GM18951 (cell line): ENCODE results near the gene CRKL.
"Not testable (repeated sequence)": the region's sequence is repeated elsewhere in the genome, so short reads cannot be mapped to it uniquely, and the experiment has no call there.

Experiments used
- POLR2A ChIP-seq: IDR thresholded peaks from 4 replicates; pipeline ENCODE4 v1.6.1; 2011; ENCODE audit warnings: mild to moderate bottlenecking; ENCODE audit not compliant: insufficient read length, insufficient read depth; ENCODE audit errors: extremely low read depth
- in situ Hi-C: fragments of 300-500 bp; cut with MboI; formaldehyde crosslinking; loops from one replicate; pipeline ENCODE4 v1.12.0; 2022; ENCODE audit warnings: low sequenced_read_pairs, mixed read lengths, inconsistent platforms; ENCODE audit not compliant: unreplicated experiment

CRKL gene

DNA sequence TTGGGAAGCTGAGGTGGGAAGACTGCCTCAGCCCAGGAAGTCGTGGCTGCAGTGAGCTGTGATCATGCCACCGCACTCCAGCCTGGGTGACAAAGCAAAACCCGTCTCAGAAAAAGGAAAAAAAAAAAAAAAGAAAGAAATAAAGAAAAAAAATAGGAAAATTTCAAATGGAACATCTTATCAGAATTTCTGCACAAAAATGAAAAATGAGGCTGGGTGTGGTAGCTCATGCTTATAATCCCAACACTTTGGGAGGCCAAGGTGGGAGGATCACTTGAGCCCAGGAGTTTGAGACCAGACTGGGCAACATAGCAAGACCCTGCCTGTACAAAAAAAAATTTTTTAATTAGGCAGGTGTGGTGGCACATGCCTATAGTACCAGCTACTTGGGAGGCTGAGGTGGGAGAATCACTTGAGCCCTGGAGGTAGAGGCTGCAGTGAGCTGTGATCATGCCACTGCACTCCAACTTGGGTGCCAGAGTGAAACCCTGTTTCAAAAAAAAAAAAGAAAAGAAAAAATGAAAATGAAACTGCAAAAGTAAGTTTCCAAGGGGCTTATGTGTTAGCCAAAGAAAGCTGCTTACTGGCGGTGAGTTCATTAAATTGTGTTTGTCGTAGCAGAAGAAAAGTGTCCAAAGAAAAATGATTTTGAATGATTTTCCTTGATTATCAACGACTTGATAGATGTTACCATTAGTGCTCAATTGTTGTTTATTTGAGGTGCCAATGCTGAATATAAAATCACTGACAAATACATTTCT lies 7.5 kb upstream of the CRKL start:
- TF ChIP-seq POLR2A = no peak
- in situ Hi-C loops = no loop called here

DNA sequence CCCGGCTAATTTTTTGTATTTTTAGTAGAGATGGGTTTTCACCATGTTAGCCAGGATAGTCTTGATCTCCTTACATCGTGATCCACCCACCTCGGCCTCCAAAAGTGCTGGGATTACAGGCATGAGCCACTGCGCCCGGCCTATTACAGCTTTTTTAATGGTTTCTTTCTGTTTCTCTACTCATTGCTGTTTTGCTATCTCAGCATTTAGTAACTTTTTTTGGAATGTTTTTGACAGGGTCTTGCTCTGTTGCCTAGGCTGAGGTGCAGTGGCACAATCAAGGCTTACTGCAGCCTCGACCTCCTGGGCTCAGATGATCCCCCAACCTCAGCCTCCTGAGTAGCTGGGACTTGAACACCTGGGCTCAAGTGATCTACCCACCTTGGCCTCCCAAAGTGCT lies 4.7 kb upstream of the CRKL start:
- TF ChIP-seq POLR2A = no peak
- in situ Hi-C loops = no loop called here

DNA sequence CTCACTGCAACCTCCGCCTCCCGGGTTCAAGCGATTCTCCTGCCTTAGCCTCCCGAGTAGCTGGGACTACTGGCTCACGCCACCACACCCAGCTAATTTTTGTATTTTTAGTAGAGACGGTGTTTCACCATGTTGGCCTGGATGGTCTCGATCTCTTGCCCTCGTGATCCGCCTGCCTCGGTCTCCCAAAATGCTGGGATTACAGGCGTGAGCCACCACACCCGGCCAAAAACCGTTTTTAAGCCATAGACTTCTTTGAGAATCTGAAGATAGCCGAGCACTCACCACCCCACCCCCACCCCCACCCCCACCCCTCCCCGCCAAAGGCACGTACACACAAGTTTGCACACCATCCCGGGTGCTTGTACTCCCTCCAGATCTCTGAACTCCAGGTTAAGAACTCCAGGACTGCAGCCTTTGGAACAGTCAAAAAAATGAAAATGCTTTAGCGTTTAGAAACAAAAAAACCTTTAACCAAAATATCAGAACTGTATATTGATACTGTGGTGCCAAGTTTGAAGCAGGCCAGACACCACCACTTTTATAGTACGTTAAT lies 1.5 kb downstream of the CRKL start:
- in situ Hi-C loops = no loop called here
- TF ChIP-seq POLR2A = no peak

DNA sequence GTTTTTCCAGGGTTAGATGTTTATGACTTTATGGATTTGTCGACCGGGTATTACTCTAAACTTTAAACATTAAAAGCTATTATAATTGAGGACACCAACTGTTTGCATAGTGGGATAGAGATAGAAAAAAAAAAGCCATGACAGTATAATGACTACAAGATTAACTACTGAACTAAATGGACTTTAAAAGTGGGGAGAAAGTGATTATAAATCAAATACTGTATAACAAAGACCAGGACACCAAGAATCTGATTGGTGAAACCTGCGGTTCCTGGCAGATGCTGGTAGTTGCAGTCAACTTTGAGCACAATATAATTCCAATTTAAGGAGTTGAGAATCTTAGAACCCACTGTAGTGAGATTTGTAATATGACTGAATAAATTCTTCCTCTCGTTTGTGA lies 2.5 kb downstream of the CRKL start:
- in situ Hi-C loops = no loop called here
- TF ChIP-seq POLR2A = no peak

DNA sequence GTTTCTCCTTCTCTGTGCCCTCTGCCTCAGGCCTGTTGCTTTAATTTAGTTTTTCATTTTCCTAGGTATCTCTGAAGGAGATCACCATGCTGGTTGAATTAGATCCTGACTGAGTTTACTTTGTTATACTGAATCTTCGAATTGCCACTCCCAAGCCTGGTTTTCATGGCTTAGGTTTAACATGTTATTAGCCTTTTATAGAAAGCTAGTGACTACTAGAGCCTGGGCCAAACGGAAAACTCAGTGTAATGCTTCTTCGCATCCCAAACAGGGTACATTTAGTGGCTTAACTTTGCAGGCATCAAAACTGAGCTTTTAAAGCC lies 3.6 kb downstream of the CRKL start:
- in situ Hi-C loops = no loop called here
- TF ChIP-seq POLR2A = no peak

DNA sequence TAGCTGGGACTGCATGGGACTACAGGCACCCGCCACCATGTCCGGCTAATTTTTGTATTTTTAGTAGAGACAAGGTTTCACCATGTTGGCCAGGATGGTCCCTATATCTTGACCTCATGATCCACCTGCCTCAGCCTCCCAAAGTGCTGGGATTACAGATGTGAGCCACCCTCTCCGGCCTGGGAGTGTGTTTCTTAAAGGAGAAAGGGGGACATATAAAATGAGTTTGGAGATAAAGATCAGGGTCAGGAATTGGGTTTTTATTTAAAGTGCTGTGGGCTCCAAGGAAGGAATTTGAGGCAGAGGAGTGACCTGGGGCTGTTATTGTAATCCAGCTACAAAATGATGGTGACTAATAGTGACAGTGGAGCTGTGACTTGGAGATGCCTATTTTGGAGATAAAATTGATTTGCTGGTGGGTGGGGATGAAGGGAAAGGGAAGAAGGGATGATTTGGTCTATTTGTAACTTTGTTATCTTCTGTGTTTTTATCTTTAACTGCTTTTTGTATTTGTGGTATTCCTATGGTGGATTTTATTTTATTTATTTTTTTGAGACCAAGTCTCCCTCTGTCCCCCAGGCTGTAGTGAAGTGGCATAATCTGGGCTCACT lies 5.0 kb downstream of the CRKL start:
- no peak for TF ChIP-seq POLR2A
- in situ Hi-C loops = no loop called here

DNA sequence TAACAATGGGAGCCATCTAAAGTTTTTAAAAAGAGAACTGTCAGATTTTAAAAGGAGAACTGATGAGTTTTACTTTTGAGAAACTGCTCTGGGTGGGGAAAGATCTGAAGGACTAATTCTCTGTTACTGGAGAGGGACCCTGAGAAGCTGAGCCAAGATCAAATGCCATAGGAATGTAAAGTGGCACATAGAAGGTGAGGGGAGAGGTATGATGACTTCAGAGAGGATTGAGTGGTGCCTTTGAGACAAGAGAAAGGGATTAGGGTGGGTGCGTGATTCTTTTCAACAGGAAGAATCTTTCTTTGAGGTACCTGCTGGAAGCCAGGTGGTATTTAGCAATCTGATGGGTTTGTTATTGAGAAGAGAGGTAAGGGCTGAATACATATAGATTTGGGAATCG lies 9.0 kb downstream of the CRKL start:
- in situ Hi-C loops = no loop called here
- no peak for TF ChIP-seq POLR2A

DNA sequence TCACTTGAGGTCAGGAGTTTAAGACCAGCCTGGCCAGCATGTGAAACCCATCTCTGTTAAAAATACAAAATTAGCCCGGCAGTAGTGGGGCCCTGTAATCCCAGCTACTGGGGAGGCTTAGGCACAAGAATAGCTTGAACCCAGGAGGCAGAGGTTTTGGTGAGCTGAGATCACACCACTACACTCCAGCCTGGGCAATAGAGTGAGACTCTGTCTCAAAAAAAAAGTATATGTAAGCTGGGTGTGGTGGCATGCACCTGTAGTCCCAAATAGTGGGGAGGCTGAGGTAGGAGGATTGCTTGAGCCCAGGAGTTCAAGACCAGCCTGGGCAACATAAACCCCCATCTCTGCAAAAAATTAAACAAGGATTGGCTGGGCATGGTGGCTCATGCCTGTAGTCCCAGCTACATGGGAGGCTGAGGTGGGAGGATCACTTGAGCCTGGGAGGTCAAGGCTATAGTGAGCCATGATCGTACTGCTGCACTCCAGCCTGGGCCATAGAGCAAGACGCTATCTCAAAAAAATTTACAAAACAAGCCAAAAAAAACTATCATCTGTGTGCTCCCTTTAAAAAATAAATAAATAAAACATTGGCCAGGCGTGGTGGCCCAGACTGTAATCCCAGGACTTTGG lies 10.8 kb downstream of the CRKL start:
- in situ Hi-C loops = no loop called here
- no peak for TF ChIP-seq POLR2A

DNA sequence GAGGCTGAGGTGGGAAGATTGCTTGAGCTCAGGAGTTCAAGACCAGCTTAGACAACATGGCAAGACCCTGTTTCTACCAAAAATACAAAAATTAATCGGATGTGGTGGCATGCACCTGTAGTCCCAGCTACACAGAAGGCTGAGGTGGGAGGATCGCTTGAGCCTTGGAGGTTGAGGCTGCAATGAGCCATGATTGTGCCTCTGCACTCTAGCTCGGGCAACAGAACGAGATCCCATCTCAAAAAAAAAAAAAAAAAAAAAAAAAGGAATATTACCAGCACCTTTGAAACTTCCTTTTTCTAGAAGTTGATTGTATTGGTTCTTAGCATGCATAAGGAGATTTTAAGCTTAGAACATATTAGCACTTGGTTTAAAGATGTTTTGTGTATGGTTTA lies 11.4 kb downstream of the CRKL start:
- in situ Hi-C loops = no loop called here
- TF ChIP-seq POLR2A = no peak

DNA sequence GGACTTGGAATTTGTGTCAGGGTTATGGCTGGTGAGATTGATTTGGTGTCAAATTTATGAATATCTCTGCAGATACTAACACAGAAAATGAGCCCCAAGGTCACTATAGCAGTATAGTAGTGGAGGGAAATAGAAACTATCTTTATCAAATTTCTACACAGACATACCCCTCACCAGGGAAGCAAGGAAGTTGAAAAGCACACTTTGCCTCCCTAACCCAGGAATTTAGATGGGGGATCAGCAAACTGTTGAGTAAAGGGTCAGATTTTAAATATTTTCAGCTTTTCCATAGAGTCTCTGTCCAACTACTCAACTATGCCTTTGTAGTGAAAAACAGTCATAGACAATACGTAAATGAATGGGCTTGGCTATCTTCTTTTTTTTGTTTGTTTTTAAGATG lies 12.8 kb downstream of the CRKL start:
- no peak for TF ChIP-seq POLR2A
- in situ Hi-C loops = no loop called here

DNA sequence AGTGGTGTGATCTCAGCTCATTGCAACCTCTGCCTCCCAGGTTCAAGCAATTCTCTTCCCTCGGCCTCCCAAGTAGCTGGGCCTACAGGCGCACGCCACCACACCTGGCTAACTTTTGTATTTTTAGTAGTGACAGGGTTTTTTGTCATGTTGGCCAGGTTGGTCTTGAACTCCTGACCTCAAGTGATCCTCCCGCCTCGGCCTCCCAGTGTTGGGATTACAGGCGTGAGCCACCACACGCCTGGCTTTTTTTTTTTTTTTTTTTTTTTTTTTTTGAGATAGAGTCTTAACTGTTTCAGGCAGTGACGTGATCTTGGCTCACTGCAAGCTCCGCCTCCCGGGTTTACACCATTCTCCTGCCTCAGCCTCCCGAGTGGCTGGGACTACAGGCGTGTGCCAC lies 13.2 kb downstream of the CRKL start:
- in situ Hi-C loops = not testable (repeated sequence)

DNA sequence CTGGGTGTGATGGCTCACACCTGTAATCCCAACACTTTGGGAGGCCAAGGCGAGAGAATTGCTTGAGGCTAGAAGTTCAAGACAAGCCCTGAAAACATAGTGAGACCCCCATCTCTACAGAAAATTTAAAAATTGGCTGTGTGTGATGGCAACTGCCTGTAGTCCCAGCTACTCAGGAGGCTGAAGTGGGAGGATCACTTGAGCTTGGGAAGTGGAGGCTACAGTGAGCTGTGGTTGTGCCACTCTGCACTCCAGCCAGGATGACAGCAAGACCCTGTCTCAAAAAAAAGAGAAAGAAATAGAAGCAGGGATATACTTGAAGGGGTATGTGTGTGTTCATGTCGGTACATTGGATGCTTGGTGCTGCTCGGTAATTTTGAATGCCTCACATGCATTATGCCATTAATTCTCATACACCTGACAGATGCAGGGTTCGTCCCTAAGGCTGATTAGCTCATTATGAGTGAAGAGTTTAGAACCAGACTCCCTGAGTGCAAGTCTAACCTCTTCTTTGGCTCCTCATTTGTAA lies 14.0 kb downstream of the CRKL start:
- TF ChIP-seq POLR2A = no peak
- in situ Hi-C loops = no loop called here

DNA sequence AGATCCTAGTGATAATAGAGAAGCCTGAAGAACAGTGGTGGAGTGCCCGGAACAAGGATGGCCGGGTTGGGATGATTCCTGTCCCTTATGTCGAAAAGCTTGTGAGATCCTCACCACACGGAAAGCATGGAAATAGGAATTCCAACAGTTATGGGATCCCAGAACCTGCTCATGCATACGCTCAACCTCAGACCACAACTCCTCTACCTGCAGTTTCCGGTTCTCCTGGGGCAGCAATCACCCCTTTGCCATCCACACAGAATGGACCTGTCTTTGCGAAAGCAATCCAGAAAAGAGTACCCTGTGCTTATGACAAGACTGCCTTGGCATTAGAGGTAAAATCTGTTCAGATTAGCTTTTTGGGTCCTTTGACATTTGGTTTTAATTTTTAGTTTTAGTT lies 16.7 kb downstream of the CRKL start:
- no peak for TF ChIP-seq POLR2A
- in situ Hi-C loops = no loop called here

DNA sequence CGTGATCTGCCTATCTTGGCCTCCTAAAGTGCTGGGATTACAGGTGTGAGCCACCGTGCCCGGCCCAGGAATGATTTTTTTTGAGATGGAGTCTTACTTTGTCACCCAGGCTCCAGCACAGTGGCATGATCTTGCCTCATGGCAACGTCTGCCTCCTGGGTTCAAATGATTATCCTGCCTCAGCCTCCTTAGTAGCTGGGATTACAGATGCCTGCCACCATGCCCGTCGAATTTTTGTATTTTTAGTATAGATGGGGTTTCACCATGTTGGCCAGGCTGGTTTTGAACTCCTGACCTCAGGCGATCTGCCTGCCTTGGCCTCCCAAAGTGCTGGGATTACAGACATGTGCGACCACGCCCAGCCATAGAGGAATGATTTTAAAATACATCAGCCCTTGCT lies 17.8 kb downstream of the CRKL start:
- in situ Hi-C loops = not testable (repeated sequence)

DNA sequence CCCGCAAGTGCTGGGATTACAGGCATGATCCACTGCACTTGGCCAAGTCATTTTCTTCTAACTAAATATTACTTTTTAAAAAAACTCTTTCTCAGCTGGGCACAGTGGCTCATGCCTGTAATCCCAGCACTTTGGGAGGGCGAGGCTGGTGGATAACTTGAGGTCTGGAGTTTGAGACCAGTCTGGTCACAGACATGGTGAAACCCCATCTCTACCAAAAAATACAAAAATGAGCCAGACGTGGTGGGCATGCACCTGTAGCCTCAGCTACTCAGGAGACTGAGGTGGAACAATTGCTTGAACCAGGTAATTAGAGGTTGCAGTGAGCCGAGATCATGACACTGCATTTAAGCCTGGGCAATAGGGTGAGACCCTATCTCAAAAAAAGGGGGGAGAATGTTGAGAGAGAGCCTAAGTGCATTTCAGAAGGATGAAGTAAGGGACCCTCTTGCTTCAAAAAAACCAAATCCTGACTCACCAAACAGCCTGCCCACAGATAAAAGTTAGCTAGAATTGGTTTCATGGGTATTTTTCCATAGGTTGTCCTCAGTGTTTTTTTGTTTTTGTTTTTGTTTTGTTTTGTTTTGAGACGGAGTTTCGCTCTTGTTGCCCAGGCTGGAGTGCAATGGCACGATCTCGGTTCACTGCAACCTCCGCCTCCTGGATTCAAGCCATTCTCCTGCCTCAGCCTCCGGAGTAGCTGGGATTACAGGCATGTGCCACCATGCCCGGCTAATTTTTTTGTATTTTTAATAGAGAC lies 18.8 kb downstream of the CRKL start:
- in situ Hi-C loops = not testable (repeated sequence)
